Measurements from ENCODE around the gene GPATCH8. TPM values are rescaled to one million over a fixed set of nuclear protein-coding genes. Genes with fewer than 3 reads are reported as not detected.
A peak's percentile ranks its signal among the peaks of the same experiment; 100 is the strongest.

Gene GPATCH8
- total and polyA plus RNA-seq, 9 of the 15 experiments (the other 6 are each of a cell fraction or from before 2014, with no cell fraction given), result 10.6 to 29.6 (median 13.2) TPM

- no peak for TF ChIP-seq ZNF23 (CRISPR knock-in tag; IDR thresholded peaks at IDR 0.05)
- TF ChIP-seq CCAR2 (IDR thresholded peaks at IDR 0.05; ENCODE audit: low read depth, low read length), result no peak
- no peak for TF ChIP-seq POLR3G (IDR thresholded peaks at IDR 0.05; ENCODE audit: extremely low read depth, insufficient read length, insufficient replicate concordance)
- TF ChIP-seq YY1 (IDR thresholded peaks at IDR 0.05; ENCODE audit: borderline replicate concordance in 1 of 3, control insufficient read depth in 1 of 3, extremely low read depth in 1 of 3, insufficient read depth in 3 of 3, insufficient read length in 1 of 3, insufficient replicate concordance in 2 of 3, low read depth in 1 of 3, low read length in 2 of 3), result peak in 1 of 3 experiments; percentile 27
- TF ChIP-seq SFPQ (IDR thresholded peaks at IDR 0.05; ENCODE audit: low read depth, low read length), result no peak
- TF ChIP-seq E2F4 (CRISPR knock-in tag; IDR thresholded peaks at IDR 0.05; ENCODE audit: low read depth), result no peak
- no peak for TF ChIP-seq SMAD4 (CRISPR knock-in tag; conservative IDR thresholded peaks at IDR 0.05)
- 0 out of 2 replicates have a peak, but pooled peaks have one; percentile 24 for TF ChIP-seq MTA3 (IDR thresholded peaks at IDR 0.05; ENCODE audit: borderline replicate concordance)
- TF ChIP-seq RFX7 (CRISPR knock-in tag; IDR thresholded peaks at IDR 0.05), result no peak
- TF ChIP-seq TFAP4 (CRISPR knock-in tag; IDR thresholded peaks at IDR 0.05; ENCODE audit: borderline replicate concordance), result peak; percentile 49; the same call in 1 of the 2 replicates
- no peak for TF ChIP-seq ZBED1 (IDR thresholded peaks at IDR 0.05)
- TF ChIP-seq MLLT1 (IDR thresholded peaks at IDR 0.05), result no peak
- no peak for TF ChIP-seq NFE2L1 (tag; IDR thresholded peaks at IDR 0.05; ENCODE audit: borderline replicate concordance, low read depth)
- TF ChIP-seq ZNF695 (CRISPR knock-in tag; IDR thresholded peaks at IDR 0.05), result no peak
- TF ChIP-seq, protein P1, sequence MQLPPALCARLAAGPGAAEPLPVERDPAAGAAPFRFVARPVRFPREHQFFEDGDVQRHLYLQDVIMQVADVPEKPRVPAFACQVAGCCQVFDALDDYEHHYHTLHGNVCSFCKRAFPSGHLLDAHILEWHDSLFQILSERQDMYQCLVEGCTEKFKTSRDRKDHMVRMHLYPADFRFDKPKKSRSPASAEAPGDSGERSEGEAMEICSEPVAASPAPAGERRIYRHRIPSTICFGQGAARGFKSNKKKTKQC (CRISPR knock-in tag; IDR thresholded peaks at IDR 0.05), result no peak
- TF ChIP-seq, protein P2, sequence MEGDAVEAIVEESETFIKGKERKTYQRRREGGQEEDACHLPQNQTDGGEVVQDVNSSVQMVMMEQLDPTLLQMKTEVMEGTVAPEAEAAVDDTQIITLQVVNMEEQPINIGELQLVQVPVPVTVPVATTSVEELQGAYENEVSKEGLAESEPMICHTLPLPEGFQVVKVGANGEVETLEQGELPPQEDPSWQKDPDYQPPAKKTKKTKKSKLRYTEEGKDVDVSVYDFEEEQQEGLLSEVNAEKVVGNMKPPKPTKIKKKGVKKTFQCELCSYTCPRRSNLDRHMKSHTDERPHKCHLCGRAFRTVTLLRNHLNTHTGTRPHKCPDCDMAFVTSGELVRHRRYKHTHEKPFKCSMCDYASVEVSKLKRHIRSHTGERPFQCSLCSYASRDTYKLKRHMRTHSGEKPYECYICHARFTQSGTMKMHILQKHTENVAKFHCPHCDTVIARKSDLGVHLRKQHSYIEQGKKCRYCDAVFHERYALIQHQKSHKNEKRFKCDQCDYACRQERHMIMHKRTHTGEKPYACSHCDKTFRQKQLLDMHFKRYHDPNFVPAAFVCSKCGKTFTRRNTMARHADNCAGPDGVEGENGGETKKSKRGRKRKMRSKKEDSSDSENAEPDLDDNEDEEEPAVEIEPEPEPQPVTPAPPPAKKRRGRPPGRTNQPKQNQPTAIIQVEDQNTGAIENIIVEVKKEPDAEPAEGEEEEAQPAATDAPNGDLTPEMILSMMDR (IDR thresholded peaks at IDR 0.05 in 2 of 3, conservative IDR thresholded peaks at IDR 0.05 in 1 of 3; ENCODE audit: insufficient read depth in 2 of 3, low read depth in 1 of 3, low read length in 3 of 3), result peak; percentile 82 to 87 (median 86)
- TF ChIP-seq ZNF274 (IDR thresholded peaks at IDR 0.05; ENCODE audit: borderline replicate concordance, low read depth, low read length), result no peak
- TF ChIP-seq CTBP1 (IDR thresholded peaks at IDR 0.05; ENCODE audit: borderline replicate concordance), result peak; percentile 38; the same call in 1 of the 2 replicates
- TF ChIP-seq ELF4 (CRISPR knock-in tag; IDR thresholded peaks at IDR 0.05), result no peak
These were observed 152.4 kb downstream of the GPATCH8 start (continued) for GRCh38 chr17:44350733-44351226.

Data from K562 (cell line).